ENCODE data around the gene FGFR2. TPM values are rescaled to one million over a fixed set of nuclear protein-coding genes. Genes with fewer than 3 reads are reported as not detected.

Gene FGFR2
- total RNA-seq, 3 donors from 2014 or later = 31.8 to 62.8 (median 44.3) TPM

GRCh38 chr10:121573538-121573941, 24.7 kb downstream of the FGFR2 start:
- intact Hi-C loops (cut with DNase I; ENCODE audit: low total_unique reads) = no loop called here
- no peaks in the 10 kb centered on the region for H3K9me3 ChIP-seq
- no peak for TF ChIP-seq POLR2A (IDR thresholded peaks at IDR 0.05)
- no peak for TF ChIP-seq CTCF (IDR thresholded peaks at IDR 0.05)
- TF ChIP-seq POLR2AphosphoS5 (IDR thresholded peaks at IDR 0.05) = no peak
- peak overlapping the region in 1 of 3 donors; percentile 2 for H3K4me3 ChIP-seq
- peaks cover 0 to 5% of the 10 kb centered on the region in 2 donors for H3K4me1 ChIP-seq
- DNase-seq (ENCODE audit: low spot score in 2 of 2) = no peak
- no peaks in the 10 kb centered on the region for H3K27me3 ChIP-seq
- H3K27ac ChIP-seq = peak overlapping the region; percentile 69 to 75
- no peaks in the 10 kb centered on the region for H3K36me3 ChIP-seq

DNA sequence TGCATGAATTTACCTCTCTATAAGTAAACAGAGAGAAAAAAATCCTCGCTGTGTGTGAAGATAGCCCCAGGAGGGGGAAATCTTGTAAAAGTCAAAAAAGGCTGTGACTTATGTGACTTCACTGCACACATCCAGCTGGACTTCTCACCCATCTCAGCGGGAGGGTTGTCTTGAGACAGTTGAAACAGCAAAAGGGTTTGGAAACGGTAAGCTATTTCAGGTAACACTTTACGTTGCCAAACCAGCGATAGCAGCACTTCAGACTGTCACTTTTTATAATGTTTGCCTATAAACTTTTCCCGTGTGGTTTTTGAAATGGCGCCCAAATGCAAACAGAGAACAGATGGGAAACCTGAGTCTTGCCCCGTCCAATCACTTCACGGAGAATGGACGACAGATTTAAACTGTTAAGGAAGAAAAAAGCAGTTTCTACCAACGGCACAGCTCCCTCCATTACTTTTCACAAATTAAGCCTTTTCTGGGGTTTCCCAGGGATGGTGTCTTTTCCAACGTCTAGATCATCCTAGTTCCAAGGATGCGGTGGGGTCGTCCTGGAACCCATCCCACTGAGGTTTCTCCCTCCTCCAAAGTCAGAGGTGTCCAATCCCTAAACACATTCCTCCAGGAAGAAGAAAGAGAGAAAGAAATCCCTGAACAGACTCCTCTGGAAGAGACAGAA, 25.2 kb downstream of the FGFR2 start:
- H3K9me3 ChIP-seq = no peaks in the 10 kb centered on the region
- H3K4me3 ChIP-seq = peak overlapping the region in 2 of 3 donors; percentile 2 to 39
- H3K27me3 ChIP-seq = no peaks in the 10 kb centered on the region
- TF ChIP-seq CTCF (IDR thresholded peaks at IDR 0.05) = no peak
- no peak for TF ChIP-seq POLR2AphosphoS5 (IDR thresholded peaks at IDR 0.05)
- TF ChIP-seq POLR2A (IDR thresholded peaks at IDR 0.05) = no peak
- DNase-seq (ENCODE audit: low spot score in 2 of 2) = no peak
- no peaks in the 10 kb centered on the region for H3K36me3 ChIP-seq
- peaks cover 0 to 5% of the 10 kb centered on the region in 2 donors for H3K4me1 ChIP-seq
- H3K27ac ChIP-seq = peak overlapping the region; percentile 69 to 75
- intact Hi-C loops (cut with DNase I; ENCODE audit: low total_unique reads) = no loop called here

- TF ChIP-seq POLR2A (IDR thresholded peaks at IDR 0.05) = no peak
- no peak for TF ChIP-seq POLR2AphosphoS5 (IDR thresholded peaks at IDR 0.05)
- TF ChIP-seq CTCF (IDR thresholded peaks at IDR 0.05) = no peak
- Histone ChIP-seq H3K27me3 (no peaks in the 10 kb centered on the region), H3K9me3 (no peaks in the 10 kb centered on the region), H3K27ac (no peak overlapping the region), H3K4me3 (no peak overlapping the region), H3K4me1 (peaks cover 0 to 5% of the 10 kb centered on the region in 2 donors), H3K36me3 (no peaks in the 10 kb centered on the region)
- no peak for DNase-seq (ENCODE audit: low spot score in 2 of 2)
- intact Hi-C loops (cut with DNase I; ENCODE audit: low total_unique reads) = no loop called here
Observed at GRCh38 chr10:121570315-121570714, 27.9 kb downstream of the FGFR2 start.

GRCh38 chr10:121568275-121568674, 30.0 kb downstream of the FGFR2 start:
- no peaks in the 10 kb centered on the region for H3K36me3 ChIP-seq
- H3K4me1 ChIP-seq = peaks cover 0 to 5% of the 10 kb centered on the region in 2 donors
- TF ChIP-seq POLR2A (IDR thresholded peaks at IDR 0.05) (no peak), CTCF (IDR thresholded peaks at IDR 0.05) (no peak), POLR2AphosphoS5 (IDR thresholded peaks at IDR 0.05) (no peak)
- H3K27ac ChIP-seq = no peak overlapping the region
- H3K9me3 ChIP-seq = no peaks in the 10 kb centered on the region
- DNase-seq (ENCODE audit: low spot score in 2 of 2) = no peak
- intact Hi-C loops (cut with DNase I; ENCODE audit: low total_unique reads) = no loop called here
- no peak overlapping the region for H3K4me3 ChIP-seq
- H3K27me3 ChIP-seq = no peaks in the 10 kb centered on the region

- no peaks in the 10 kb centered on the region for H3K27me3 ChIP-seq
- H3K27ac ChIP-seq = no peak overlapping the region
- TF ChIP-seq CTCF (IDR thresholded peaks at IDR 0.05) (no peak), POLR2A (IDR thresholded peaks at IDR 0.05) (no peak), POLR2AphosphoS5 (IDR thresholded peaks at IDR 0.05) (no peak)
- no peak overlapping the region for H3K4me3 ChIP-seq
- H3K9me3 ChIP-seq = no peaks in the 10 kb centered on the region
- H3K36me3 ChIP-seq = no peaks in the 10 kb centered on the region
- intact Hi-C loops (cut with DNase I; ENCODE audit: low total_unique reads) = no loop called here
- peaks cover 0 to 2% of the 10 kb centered on the region in 2 donors for H3K4me1 ChIP-seq
- no peak for DNase-seq (ENCODE audit: low spot score in 2 of 2)
Observed at GRCh38 chr10:121567569-121567968, 30.7 kb downstream of the FGFR2 start.

All from breast epithelium (tissue), 4 donors.